ENCODE data around the gene PCCB.

PCCB gene

GRCh38 chr3:136277115-136277514, 27.0 kb downstream of the PCCB start:
- Histone ChIP-seq H4K91ac (ENCODE audit: low read length) (no peak overlapping the region), H3K27me3 (ENCODE audit: control insufficient read depth in 1 of 2, insufficient read depth in 1 of 2, low read length in 2 of 2) (no peaks in the 10 kb centered on the region), H3K79me1 (replicated peaks; ENCODE audit: low read length, poor library complexity, severe bottlenecking) (peaks cover 19% of the 10 kb centered on the region), H2BK120ac (ENCODE audit: low read depth, low read length) (no peak overlapping the region), H3K4me3 (ENCODE audit: insufficient read depth in 1 of 2, low read depth in 1 of 2, low read length in 2 of 2) (no peak overlapping the region), H2AFZ (ENCODE audit: low read depth, low read length) (no peak overlapping the region), H3K4me2 (ENCODE audit: low read length, poor library complexity, severe bottlenecking) (no peak overlapping the region), H2BK5ac (ENCODE audit: low read depth, low read length, poor library complexity, severe bottlenecking) (no peak overlapping the region), H2AK5ac (ENCODE audit: low read length, severe bottlenecking) (no peak overlapping the region), H3K23ac (ENCODE audit: low read length in 2 of 2) (no peak overlapping the region), H3K14ac (ENCODE audit: low read length in 2 of 2) (no peak overlapping the region), H3K9me3 (ENCODE audit: control insufficient read depth, low read length) (peaks cover 39% of the 10 kb centered on the region), H3K36me3 (ENCODE audit: control insufficient read depth in 1 of 2, insufficient read depth in 2 of 2, low read depth in 1 of 2, low read length in 2 of 2) (peaks cover 19 to 50% of the 10 kb centered on the region in 2 experiments), H3K4me1 (ENCODE audit: control insufficient read depth, insufficient read depth, low read depth, low read length) (peaks cover 4% of the 10 kb centered on the region), H3K4ac (ENCODE audit: low read depth in 1 of 2, low read length in 2 of 2) (no peak overlapping the region), H2BK12ac (ENCODE audit: low read length in 2 of 2) (no peak overlapping the region), H3K9ac (ENCODE audit: low read length) (no peak overlapping the region), H3K27ac (ENCODE audit: low read length, poor library complexity, severe bottlenecking) (no peak overlapping the region), H3K18ac (ENCODE audit: low read depth in 1 of 2, low read length in 2 of 2) (no peak overlapping the region), H2BK15ac (ENCODE audit: low read depth, poor library complexity, severe bottlenecking) (no peak overlapping the region), H4K8ac (ENCODE audit: low read length) (no peak overlapping the region)
- DNase-seq, result no peak
- 93% methylated on average over 5 of the region's 5 CpGs for WGBS

DNA sequence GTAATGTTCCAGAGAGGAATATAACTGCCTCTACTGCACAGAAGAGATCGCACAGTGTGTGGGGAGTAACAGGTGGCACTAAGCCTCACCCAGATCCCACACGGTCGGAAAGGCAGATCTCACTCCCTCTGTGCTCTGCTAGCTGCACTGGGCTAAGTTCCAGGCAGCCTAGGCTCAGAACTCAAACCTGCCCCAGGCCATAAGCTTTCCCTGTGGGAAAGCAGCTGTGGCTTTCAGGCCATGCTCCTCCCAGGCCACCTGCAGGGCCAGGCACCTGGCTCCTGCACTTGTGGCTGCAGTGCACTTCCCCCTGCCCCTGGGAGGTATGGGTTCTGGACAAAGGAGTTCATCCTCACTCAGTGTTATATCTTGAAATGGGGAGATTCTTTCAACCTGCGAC, 27.5 kb downstream of the PCCB start:
- Histone ChIP-seq H3K23ac (ENCODE audit: low read length in 2 of 2) (no peak overlapping the region), H3K9ac (ENCODE audit: low read length) (no peak overlapping the region), H3K9me3 (ENCODE audit: control insufficient read depth, low read length) (peaks cover 39% of the 10 kb centered on the region), H3K27ac (ENCODE audit: low read length, poor library complexity, severe bottlenecking) (no peak overlapping the region), H2BK12ac (ENCODE audit: low read length in 2 of 2) (no peak overlapping the region), H2AK5ac (ENCODE audit: low read length, severe bottlenecking) (no peak overlapping the region), H3K18ac (ENCODE audit: low read depth in 1 of 2, low read length in 2 of 2) (no peak overlapping the region), H3K27me3 (ENCODE audit: control insufficient read depth in 1 of 2, insufficient read depth in 1 of 2, low read length in 2 of 2) (no peaks in the 10 kb centered on the region), H4K91ac (ENCODE audit: low read length) (no peak overlapping the region), H4K8ac (ENCODE audit: low read length) (no peak overlapping the region), H3K4ac (ENCODE audit: low read depth in 1 of 2, low read length in 2 of 2) (no peak overlapping the region), H2BK15ac (ENCODE audit: low read depth, poor library complexity, severe bottlenecking) (no peak overlapping the region), H3K4me3 (ENCODE audit: insufficient read depth in 1 of 2, low read depth in 1 of 2, low read length in 2 of 2) (no peak overlapping the region), H2AFZ (ENCODE audit: low read depth, low read length) (no peak overlapping the region), H3K4me1 (ENCODE audit: control insufficient read depth, insufficient read depth, low read depth, low read length) (peaks cover 4% of the 10 kb centered on the region), H3K79me1 (replicated peaks; ENCODE audit: low read length, poor library complexity, severe bottlenecking) (peaks cover 19% of the 10 kb centered on the region), H3K4me2 (ENCODE audit: low read length, poor library complexity, severe bottlenecking) (no peak overlapping the region), H2BK5ac (ENCODE audit: low read depth, low read length, poor library complexity, severe bottlenecking) (no peak overlapping the region), H3K14ac (ENCODE audit: low read length in 2 of 2) (no peak overlapping the region), H3K36me3 (ENCODE audit: control insufficient read depth in 1 of 2, insufficient read depth in 2 of 2, low read depth in 1 of 2, low read length in 2 of 2) (peaks cover 19 to 50% of the 10 kb centered on the region in 2 experiments), H2BK120ac (ENCODE audit: low read depth, low read length) (no peak overlapping the region)
- 93% methylated on average over 4 of the region's 4 CpGs for WGBS
- no peak for DNase-seq

DNA sequence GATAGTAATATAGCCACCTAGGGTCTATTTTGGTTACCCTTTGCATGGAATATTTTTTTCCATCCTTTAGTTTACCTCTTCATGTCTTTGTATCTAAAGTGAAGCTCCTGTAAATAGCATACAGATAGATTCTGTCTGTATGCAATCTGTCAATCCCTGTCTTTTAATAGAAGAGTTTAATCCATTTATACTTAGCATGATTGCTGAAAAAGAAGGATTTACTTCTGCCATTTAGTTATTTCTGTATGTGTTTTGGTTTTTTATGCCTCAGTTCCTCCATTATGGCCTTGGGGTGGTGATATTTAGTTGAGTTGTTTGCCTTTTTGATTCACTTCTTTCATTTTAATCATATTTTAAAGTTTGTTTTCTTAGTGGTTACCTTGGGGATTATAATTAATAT, 29.0 kb downstream of the PCCB start:
- no peak overlapping the region for H3K9ac ChIP-seq (ENCODE audit: low read length)
- H3K27ac ChIP-seq (ENCODE audit: low read length, poor library complexity, severe bottlenecking), result no peak overlapping the region
- H3K14ac ChIP-seq (ENCODE audit: low read length in 2 of 2), result no peak overlapping the region
- H3K9me3 ChIP-seq (ENCODE audit: control insufficient read depth, low read length), result peaks cover 39% of the 10 kb centered on the region
- H4K91ac ChIP-seq (ENCODE audit: low read length), result no peak overlapping the region
- H3K4ac ChIP-seq (ENCODE audit: low read depth in 1 of 2, low read length in 2 of 2), result no peak overlapping the region
- no peak overlapping the region for H3K4me2 ChIP-seq (ENCODE audit: low read length, poor library complexity, severe bottlenecking)
- H2AK5ac ChIP-seq (ENCODE audit: low read length, severe bottlenecking), result no peak overlapping the region
- no peak overlapping the region for H2BK5ac ChIP-seq (ENCODE audit: low read depth, low read length, poor library complexity, severe bottlenecking)
- no peak overlapping the region for H2BK15ac ChIP-seq (ENCODE audit: low read depth, poor library complexity, severe bottlenecking)
- H2BK120ac ChIP-seq (ENCODE audit: low read depth, low read length), result no peak overlapping the region
- H3K79me1 ChIP-seq (replicated peaks; ENCODE audit: low read length, poor library complexity, severe bottlenecking), result peaks cover 19% of the 10 kb centered on the region
- no peak overlapping the region for H3K18ac ChIP-seq (ENCODE audit: low read depth in 1 of 2, low read length in 2 of 2)
- H3K4me3 ChIP-seq (ENCODE audit: insufficient read depth in 1 of 2, low read depth in 1 of 2, low read length in 2 of 2), result no peak overlapping the region
- peaks cover 4% of the 10 kb centered on the region for H3K4me1 ChIP-seq (ENCODE audit: control insufficient read depth, insufficient read depth, low read depth, low read length)
- no peak overlapping the region for H2BK12ac ChIP-seq (ENCODE audit: low read length in 2 of 2)
- no peak overlapping the region for H3K23ac ChIP-seq (ENCODE audit: low read length in 2 of 2)
- no peak for DNase-seq
- H3K36me3 ChIP-seq (ENCODE audit: control insufficient read depth in 1 of 2, insufficient read depth in 2 of 2, low read depth in 1 of 2, low read length in 2 of 2), result peaks cover 19 to 58% of the 10 kb centered on the region in 2 experiments
- no peaks in the 10 kb centered on the region for H3K27me3 ChIP-seq (ENCODE audit: control insufficient read depth in 1 of 2, insufficient read depth in 1 of 2, low read length in 2 of 2)
- no peak overlapping the region for H2AFZ ChIP-seq (ENCODE audit: low read depth, low read length)
- H4K8ac ChIP-seq (ENCODE audit: low read length), result no peak overlapping the region

DNA sequence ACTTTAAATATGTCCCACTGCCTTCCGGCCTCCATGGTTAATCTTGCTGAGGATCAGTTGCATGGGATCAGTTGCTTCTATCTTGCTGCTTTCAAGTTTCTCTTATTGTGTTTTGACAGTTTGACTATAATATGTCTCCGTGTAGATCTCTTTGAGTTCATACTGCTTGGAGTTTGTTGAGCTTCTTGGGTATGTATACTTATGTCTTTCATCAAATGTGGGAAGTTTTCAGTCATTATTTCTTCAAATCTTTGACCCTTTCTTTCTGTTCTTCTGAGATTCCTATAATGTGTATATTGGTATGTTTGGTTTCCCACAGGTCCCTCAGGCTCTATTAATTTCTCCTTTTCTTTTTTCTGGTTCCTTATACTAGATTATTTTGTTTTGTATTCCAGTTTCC, 30.8 kb downstream of the PCCB start:
- Histone ChIP-seq H3K9me3 (ENCODE audit: control insufficient read depth, low read length) (peaks cover 39% of the 10 kb centered on the region), H3K4ac (ENCODE audit: low read depth in 1 of 2, low read length in 2 of 2) (no peak overlapping the region), H3K18ac (ENCODE audit: low read depth in 1 of 2, low read length in 2 of 2) (no peak overlapping the region), H4K91ac (ENCODE audit: low read length) (no peak overlapping the region), H3K27me3 (ENCODE audit: control insufficient read depth in 1 of 2, insufficient read depth in 1 of 2, low read length in 2 of 2) (no peaks in the 10 kb centered on the region), H3K23ac (ENCODE audit: low read length in 2 of 2) (no peak overlapping the region), H3K36me3 (ENCODE audit: control insufficient read depth in 1 of 2, insufficient read depth in 2 of 2, low read depth in 1 of 2, low read length in 2 of 2) (peaks cover 24 to 75% of the 10 kb centered on the region in 2 experiments), H2BK12ac (ENCODE audit: low read length in 2 of 2) (no peak overlapping the region), H2BK120ac (ENCODE audit: low read depth, low read length) (no peak overlapping the region), H2AFZ (ENCODE audit: low read depth, low read length) (no peak overlapping the region), H3K4me2 (ENCODE audit: low read length, poor library complexity, severe bottlenecking) (no peak overlapping the region), H4K8ac (ENCODE audit: low read length) (no peak overlapping the region), H2BK15ac (ENCODE audit: low read depth, poor library complexity, severe bottlenecking) (no peak overlapping the region), H2AK5ac (ENCODE audit: low read length, severe bottlenecking) (no peak overlapping the region), H3K14ac (ENCODE audit: low read length in 2 of 2) (no peak overlapping the region), H3K79me1 (replicated peaks; ENCODE audit: low read length, poor library complexity, severe bottlenecking) (peaks cover 19% of the 10 kb centered on the region), H3K4me1 (ENCODE audit: control insufficient read depth, insufficient read depth, low read depth, low read length) (peaks cover 4% of the 10 kb centered on the region), H2BK5ac (ENCODE audit: low read depth, low read length, poor library complexity, severe bottlenecking) (no peak overlapping the region), H3K27ac (ENCODE audit: low read length, poor library complexity, severe bottlenecking) (no peak overlapping the region), H3K4me3 (ENCODE audit: insufficient read depth in 1 of 2, low read depth in 1 of 2, low read length in 2 of 2) (peak overlapping the region in 1 of 2 experiments; percentile 33), H3K9ac (ENCODE audit: low read length) (no peak overlapping the region)
- DNase-seq, result no peak
- 100% methylated on average over 2 of the region's 2 CpGs for WGBS
